ENCODE measurements around the gene ZGPAT. TPM values are rescaled to one million over a fixed set of nuclear protein-coding genes. Genes with fewer than 3 reads are reported as not detected.

Gene ZGPAT
- total and polyA plus RNA-seq, 2 of the 13 experiments (the other 11 are each of a cell fraction or from before 2014, with no cell fraction given) = 23.0 to 41.9 TPM

- TF ChIP-seq ZFP62 (CRISPR knock-in tag; IDR thresholded peaks at IDR 0.05) = no peak
- TF ChIP-seq ZC3H4 (CRISPR knock-in tag; IDR thresholded peaks at IDR 0.05; ENCODE audit: borderline replicate concordance) = no peak
- TF ChIP-seq HOXA9 (CRISPR knock-in tag; IDR thresholded peaks at IDR 0.05; ENCODE audit: borderline replicate concordance) = no peak
- no peak for TF ChIP-seq CSRNP2 (CRISPR knock-in tag; conservative IDR thresholded peaks at IDR 0.05; ENCODE audit: low read depth)
- TF ChIP-seq ARID5B (CRISPR knock-in tag; IDR thresholded peaks at IDR 0.05) = no peak
- no peak for TF ChIP-seq ZNF678 (CRISPR knock-in tag; IDR thresholded peaks at IDR 0.05)
- TF ChIP-seq ZNF235 (CRISPR knock-in tag; IDR thresholded peaks at IDR 0.05; ENCODE audit: borderline replicate concordance) = 0 out of 2 replicates have a peak, but pooled peaks have one; percentile 30
- no peak for TF ChIP-seq LCORL (IDR thresholded peaks at IDR 0.05)
- no peak for TF ChIP-seq LCORL (CRISPR knock-in tag; IDR thresholded peaks at IDR 0.05)
- TF ChIP-seq ARNT2 (CRISPR knock-in tag; IDR thresholded peaks at IDR 0.05; ENCODE audit: low read depth) = no peak
- TF ChIP-seq ARNTL (CRISPR knock-in tag; IDR thresholded peaks at IDR 0.05) = 0 out of 2 replicates have a peak, but pooled peaks have one; percentile 29
- TF ChIP-seq KLF13 (CRISPR knock-in tag; IDR thresholded peaks at IDR 0.05) = no peak
- TF ChIP-seq ZNF768 (CRISPR knock-in tag; IDR thresholded peaks at IDR 0.05) = peak; percentile 62; the same call in 1 of the 2 replicates
- TF ChIP-seq KDM2A (CRISPR knock-in tag; IDR thresholded peaks at IDR 0.05; ENCODE audit: borderline replicate concordance, low read depth) = no peak
- no peak for TF ChIP-seq GMEB1 (CRISPR knock-in tag; IDR thresholded peaks at IDR 0.05; ENCODE audit: borderline replicate concordance)
- no peak for TF ChIP-seq CBFB (CRISPR knock-in tag; IDR thresholded peaks at IDR 0.05)
- no peak for TF ChIP-seq FOXC1 (CRISPR knock-in tag; IDR thresholded peaks at IDR 0.05; ENCODE audit: borderline replicate concordance)
- TF ChIP-seq TFDP1 (CRISPR knock-in tag; IDR thresholded peaks at IDR 0.05; ENCODE audit: borderline replicate concordance) = no peak
- TF ChIP-seq U2AF1 (optimal IDR thresholded peaks at IDR 0.05; ENCODE audit: low read depth, low read length) = no peak
- TF ChIP-seq KLF16 (CRISPR knock-in tag; IDR thresholded peaks at IDR 0.05) = no peak
These were observed 67.5 kb downstream of the ZGPAT start (continued) for GRCh38 chr20:63775096-63775978.
